Right atrium auricular region (tissue), 2 donors: ENCODE measurements around the gene WWC2. TPM values are rescaled to one million over a fixed set of nuclear protein-coding genes. Genes with fewer than 3 reads are reported as not detected.
A peak's percentile ranks its signal among the peaks of the same experiment; 100 is the strongest.

ENCODE experiments used
- DNase-seq: peaks from one replicate; pipeline ENCODE4 v3.0.0-alpha.2; 2019; ENCODE audit warnings: low spot score
- H3K27ac ChIP-seq, 2 donors: fragments of 200-600 bp; sonication (generic); 1 replicate in 1 of 2; 2 replicates in 1 of 2; pipeline ENCODE4 v1.5.1; 2016 to 2019
- H3K27me3 ChIP-seq, 2 donors: fragments of 200-600 bp; sonication (generic); one replicate each; pipeline versions ENCODE4 v1.5.1 to v1.6.0; 2017 to 2019
- H3K36me3 ChIP-seq: fragments of 200-600 bp; sonication (generic); one replicate; pipeline ENCODE4 v1.5.1; 2016
- H3K4me1 ChIP-seq, 2 donors: fragments of 200-600 bp; sonication (generic); one replicate each; pipeline versions ENCODE4 v1.5.1 to v1.6.0; 2017 to 2019
- H3K4me3 ChIP-seq, 2 donors: fragments of 200-600 bp; sonication (generic); 1 replicate in 1 of 2; 2 replicates in 1 of 2; pipeline ENCODE4 v1.5.1; 2017 to 2019; ENCODE audit warnings: mild to moderate bottlenecking in 1 of 2, moderate library complexity in 1 of 2
- H3K9me3 ChIP-seq, 2 donors: fragments of 200-600 bp; sonication (generic); one replicate each; pipeline ENCODE4 v1.5.1; 2019
- total RNA-seq, 2 donors: library from RNA; depleted of rRNA; stranded (reverse); fragments of >200 nt; gene quantifications; one replicate each; pipeline ENCODE4 v1.1.0, GENCODE V29; 2016
- TF ChIP-seq, protein P1 (sequence below), 2 donors: fragments of 200-600 bp; sonication (generic); IDR thresholded peaks; one replicate each; pipeline ENCODE4 v1.5.1; 2019; ENCODE audit warnings: antibody characterized with exemption in 2 of 2

The WWC2 gene
- total RNA-seq, 2 donors from 2014 or later = 22.4 to 22.7 TPM

DNA sequence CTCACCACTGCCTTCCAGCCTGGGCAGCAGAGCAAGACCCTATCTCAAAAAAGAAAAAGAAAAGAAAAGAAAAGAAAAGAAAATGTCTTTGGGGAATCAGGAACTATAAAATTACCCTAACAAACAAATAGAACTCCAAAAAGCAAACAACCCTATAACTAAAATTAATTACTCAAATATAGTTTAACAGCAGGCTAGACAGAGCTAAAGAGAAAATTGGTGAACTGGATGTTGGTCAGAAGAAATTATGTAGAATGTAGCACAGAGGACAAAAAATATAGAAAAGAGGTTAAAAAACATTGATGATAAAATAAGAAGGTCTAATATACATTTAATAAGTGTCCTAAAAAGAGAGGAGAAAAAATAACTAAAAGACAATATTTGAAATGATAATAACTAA lies 27.8 kb upstream of the WWC2 start:
- no peak for DNase-seq
- no peaks in the 10 kb centered on the region for H3K36me3 ChIP-seq
- H3K4me3 ChIP-seq = no peak overlapping the region
- no peaks in the 10 kb centered on the region for H3K4me1 ChIP-seq
- no peaks in the 10 kb centered on the region for H3K27me3 ChIP-seq
- TF ChIP-seq, protein P1, sequence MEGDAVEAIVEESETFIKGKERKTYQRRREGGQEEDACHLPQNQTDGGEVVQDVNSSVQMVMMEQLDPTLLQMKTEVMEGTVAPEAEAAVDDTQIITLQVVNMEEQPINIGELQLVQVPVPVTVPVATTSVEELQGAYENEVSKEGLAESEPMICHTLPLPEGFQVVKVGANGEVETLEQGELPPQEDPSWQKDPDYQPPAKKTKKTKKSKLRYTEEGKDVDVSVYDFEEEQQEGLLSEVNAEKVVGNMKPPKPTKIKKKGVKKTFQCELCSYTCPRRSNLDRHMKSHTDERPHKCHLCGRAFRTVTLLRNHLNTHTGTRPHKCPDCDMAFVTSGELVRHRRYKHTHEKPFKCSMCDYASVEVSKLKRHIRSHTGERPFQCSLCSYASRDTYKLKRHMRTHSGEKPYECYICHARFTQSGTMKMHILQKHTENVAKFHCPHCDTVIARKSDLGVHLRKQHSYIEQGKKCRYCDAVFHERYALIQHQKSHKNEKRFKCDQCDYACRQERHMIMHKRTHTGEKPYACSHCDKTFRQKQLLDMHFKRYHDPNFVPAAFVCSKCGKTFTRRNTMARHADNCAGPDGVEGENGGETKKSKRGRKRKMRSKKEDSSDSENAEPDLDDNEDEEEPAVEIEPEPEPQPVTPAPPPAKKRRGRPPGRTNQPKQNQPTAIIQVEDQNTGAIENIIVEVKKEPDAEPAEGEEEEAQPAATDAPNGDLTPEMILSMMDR (IDR thresholded peaks at IDR 0.05) = no peak
- no peak overlapping the region for H3K27ac ChIP-seq
- peaks cover 0 to 21% of the 10 kb centered on the region in 2 donors for H3K9me3 ChIP-seq

DNA sequence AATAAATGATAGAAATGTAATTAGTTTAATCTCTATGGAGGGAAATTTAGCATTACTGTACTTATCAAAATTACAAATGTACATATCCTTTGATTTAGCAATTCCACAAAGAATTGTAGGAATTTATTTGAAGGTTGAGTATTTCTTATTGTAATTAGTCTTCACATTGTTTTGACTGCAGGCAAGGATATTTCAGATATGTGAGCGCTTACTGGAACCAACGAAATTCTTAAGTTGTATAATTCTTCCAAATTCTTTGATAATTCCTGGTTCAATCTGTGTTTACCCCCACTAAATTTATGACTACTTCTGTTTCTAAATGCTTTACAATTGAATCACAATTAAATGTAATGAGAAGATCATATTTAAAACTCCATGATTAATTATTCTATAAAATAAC lies 26.9 kb upstream of the WWC2 start:
- Histone ChIP-seq H3K36me3 (no peaks in the 10 kb centered on the region), H3K27me3 (no peaks in the 10 kb centered on the region), H3K4me1 (no peaks in the 10 kb centered on the region), H3K27ac (no peak overlapping the region), H3K4me3 (no peak overlapping the region), H3K9me3 (peaks cover 0 to 21% of the 10 kb centered on the region in 2 donors)
- TF ChIP-seq, protein P1 (IDR thresholded peaks at IDR 0.05) = no peak
- no peak for DNase-seq

DNA sequence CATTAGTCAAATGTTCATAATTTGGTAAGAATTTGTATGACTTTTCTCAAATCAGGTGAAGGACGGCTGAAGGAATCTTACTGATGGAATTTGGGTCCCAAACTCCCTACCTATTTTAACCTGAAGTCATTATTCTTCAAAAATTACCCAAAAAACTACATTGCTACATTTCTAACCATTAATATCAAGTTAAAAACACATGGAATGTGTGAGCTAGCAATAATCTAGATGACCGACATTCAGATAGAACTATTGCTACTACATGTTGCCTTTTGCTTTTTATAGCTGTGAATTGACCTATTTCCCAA lies 25.3 kb upstream of the WWC2 start:
- no peak overlapping the region for H3K27ac ChIP-seq
- H3K9me3 ChIP-seq = peaks cover 0 to 15% of the 10 kb centered on the region in 2 donors
- H3K27me3 ChIP-seq = no peaks in the 10 kb centered on the region
- no peaks in the 10 kb centered on the region for H3K4me1 ChIP-seq
- TF ChIP-seq, protein P1 (IDR thresholded peaks at IDR 0.05) = peak; percentile 8 to 39
- H3K4me3 ChIP-seq = no peak overlapping the region
- no peak for DNase-seq
- no peaks in the 10 kb centered on the region for H3K36me3 ChIP-seq

DNA sequence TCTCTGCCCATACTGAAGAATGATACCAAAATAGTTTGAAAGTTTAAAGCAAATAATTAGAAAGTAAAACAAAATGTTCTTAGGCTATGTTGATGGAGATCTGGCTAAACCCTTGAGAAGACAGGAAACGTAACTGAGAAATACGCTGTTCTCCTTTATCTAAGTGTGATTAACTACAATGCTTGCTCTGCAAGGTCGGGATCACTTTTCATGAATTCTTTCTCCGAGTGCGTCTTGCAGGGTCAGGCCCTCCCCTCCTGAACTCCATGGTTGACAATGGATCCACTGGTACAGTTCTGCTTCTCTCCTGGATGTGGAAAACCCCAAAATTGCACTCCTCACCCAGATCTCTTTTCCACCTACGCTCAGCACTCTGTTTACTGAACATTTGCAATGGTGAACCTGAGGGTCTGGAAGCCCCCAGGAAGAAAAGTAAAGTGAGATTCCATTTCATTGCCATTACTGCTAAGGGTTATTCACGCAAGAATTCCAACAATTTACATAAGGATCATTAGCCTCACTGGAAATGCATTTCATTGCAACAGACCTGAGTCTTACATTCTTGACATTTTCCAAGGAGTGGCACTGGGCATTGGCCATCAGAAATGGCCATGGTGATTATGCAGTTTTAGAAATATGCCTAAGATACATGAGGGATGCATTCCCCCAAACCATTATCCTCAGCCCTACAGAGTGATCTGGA lies 24.6 kb upstream of the WWC2 start:
- Histone ChIP-seq H3K27ac (no peak overlapping the region), H3K36me3 (no peaks in the 10 kb centered on the region), H3K4me1 (no peaks in the 10 kb centered on the region), H3K27me3 (no peaks in the 10 kb centered on the region), H3K4me3 (no peak overlapping the region), H3K9me3 (peaks cover 0 to 15% of the 10 kb centered on the region in 2 donors)
- DNase-seq = no peak
- TF ChIP-seq, protein P1 (IDR thresholded peaks at IDR 0.05) = no peak

- Histone ChIP-seq H3K9me3 (no peaks in the 10 kb centered on the region), H3K27ac (no peak overlapping the region), H3K36me3 (no peaks in the 10 kb centered on the region), H3K27me3 (no peaks in the 10 kb centered on the region), H3K4me3 (no peak overlapping the region), H3K4me1 (no peaks in the 10 kb centered on the region)
- TF ChIP-seq, protein P1 (IDR thresholded peaks at IDR 0.05) = no peak
- DNase-seq = no peak
Observed at GRCh38 chr4:183078634-183079033, 20.4 kb upstream of the WWC2 start.
